Transverse colon (tissue), 3 donors: ENCODE measurements around the gene NEURL1.

ENCODE experiments used
- EP300 ChIP-seq: sonication (generic); formaldehyde crosslinking; IDR thresholded peaks from one replicate; pipeline ENCODE4 v1.6.1; 2017; ENCODE audit warnings: antibody characterized with exemption, low read depth
- POLR2A ChIP-seq: fragments of 450-650 bp; IDR thresholded peaks from one replicate; pipeline ENCODE4 v1.6.1; 2016; ENCODE audit warnings: antibody characterized with exemption, mild to moderate bottlenecking, moderate library complexity
- TF ChIP-seq, protein P1 (sequence below), 5 experiments: fragments of 200-600 bp in 3 of 5; fragments of 450-650 bp in 2 of 5; sonication (generic) in 3 of 5; IDR thresholded peaks; 1 replicate in 2 of 5; 2 replicates in 3 of 5; pipeline ENCODE4 v1.5.1; 2016 to 2017; ENCODE audit warnings: antibody characterized with exemption in 5 of 5, inconsistent platforms in 3 of 5, mild to moderate bottlenecking in 2 of 5, moderate library complexity in 1 of 5

DNA sequence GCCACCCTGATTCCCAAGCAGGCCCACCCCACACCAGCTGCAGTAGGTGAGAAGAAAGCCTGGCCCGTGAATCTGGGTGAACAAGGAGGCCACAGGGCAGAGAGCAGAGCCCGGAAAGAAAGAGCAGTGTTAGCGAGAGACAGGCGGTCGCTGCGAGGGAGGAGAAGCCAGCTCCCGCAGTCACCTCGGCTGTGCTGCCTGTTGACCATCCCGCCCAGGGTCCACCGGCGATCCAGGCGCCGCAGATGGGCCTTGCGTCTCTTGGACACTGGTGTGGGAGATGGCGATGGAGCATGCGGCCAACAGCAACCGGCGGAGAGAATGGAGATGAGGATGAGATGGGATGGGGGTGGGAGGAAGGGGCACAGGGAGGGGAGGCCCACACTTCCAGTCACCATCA is 128.8 kb downstream of the NEURL1 start:
- TF ChIP-seq, protein P1, sequence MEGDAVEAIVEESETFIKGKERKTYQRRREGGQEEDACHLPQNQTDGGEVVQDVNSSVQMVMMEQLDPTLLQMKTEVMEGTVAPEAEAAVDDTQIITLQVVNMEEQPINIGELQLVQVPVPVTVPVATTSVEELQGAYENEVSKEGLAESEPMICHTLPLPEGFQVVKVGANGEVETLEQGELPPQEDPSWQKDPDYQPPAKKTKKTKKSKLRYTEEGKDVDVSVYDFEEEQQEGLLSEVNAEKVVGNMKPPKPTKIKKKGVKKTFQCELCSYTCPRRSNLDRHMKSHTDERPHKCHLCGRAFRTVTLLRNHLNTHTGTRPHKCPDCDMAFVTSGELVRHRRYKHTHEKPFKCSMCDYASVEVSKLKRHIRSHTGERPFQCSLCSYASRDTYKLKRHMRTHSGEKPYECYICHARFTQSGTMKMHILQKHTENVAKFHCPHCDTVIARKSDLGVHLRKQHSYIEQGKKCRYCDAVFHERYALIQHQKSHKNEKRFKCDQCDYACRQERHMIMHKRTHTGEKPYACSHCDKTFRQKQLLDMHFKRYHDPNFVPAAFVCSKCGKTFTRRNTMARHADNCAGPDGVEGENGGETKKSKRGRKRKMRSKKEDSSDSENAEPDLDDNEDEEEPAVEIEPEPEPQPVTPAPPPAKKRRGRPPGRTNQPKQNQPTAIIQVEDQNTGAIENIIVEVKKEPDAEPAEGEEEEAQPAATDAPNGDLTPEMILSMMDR (IDR thresholded peaks at IDR 0.05) = no peak
- TF ChIP-seq POLR2A = no peak
- no peak for TF ChIP-seq EP300
